ENCODE data around the gene HDAC9.

Gene HDAC9

GRCh38 chr7:18494821-18495408 lies 634 bp upstream of the HDAC9 start:
- DNase-seq: no peak

- no peak for DNase-seq
These were observed 772 bp downstream of the HDAC9 start for GRCh38 chr7:18496341-18496700.

GRCh38 chr7:18497082-18497481 lies 1.5 kb downstream of the HDAC9 start:
- no peak for DNase-seq

- no peak for DNase-seq
These were observed 2.3 kb downstream of the HDAC9 start for GRCh38 chr7:18497800-18498199.

- DNase-seq: no peak
These were observed 2.8 kb downstream of the HDAC9 start for GRCh38 chr7:18498341-18498740.

GRCh38 chr7:18499407-18500177 lies 4.0 kb downstream of the HDAC9 start:
- no peak for DNase-seq

- DNase-seq: no peak
These were observed 7.7 kb downstream of the HDAC9 start for GRCh38 chr7:18503126-18503866.

GRCh38 chr7:18504965-18505364 lies 9.4 kb downstream of the HDAC9 start:
- DNase-seq: no peak

- no peak for DNase-seq
These were observed 10.4 kb downstream of the HDAC9 start for GRCh38 chr7:18505870-18506460.

- DNase-seq: peak; percentile 66
These were observed 13.2 kb downstream of the HDAC9 start for GRCh38 chr7:18508443-18509427.

GRCh38 chr7:18509481-18509880 lies 13.9 kb downstream of the HDAC9 start:
- no peak for DNase-seq

GRCh38 chr7:18511351-18512140 lies 16.0 kb downstream of the HDAC9 start:
- no peak for DNase-seq

- no peak for DNase-seq
These were observed 17.8 kb downstream of the HDAC9 start for GRCh38 chr7:18513343-18513742.

GRCh38 chr7:18515067-18515466 lies 19.5 kb downstream of the HDAC9 start:
- DNase-seq: no peak

GRCh38 chr7:18517646-18518045 lies 22.1 kb downstream of the HDAC9 start:
- DNase-seq: no peak

GRCh38 chr7:18518555-18518954 lies 23.0 kb downstream of the HDAC9 start:
- DNase-seq: no peak

- no peak for DNase-seq
These were observed 25.1 kb downstream of the HDAC9 start for GRCh38 chr7:18520450-18521235.

- no peak for DNase-seq
These were observed 25.7 kb downstream of the HDAC9 start for GRCh38 chr7:18521236-18521589.

GRCh38 chr7:18521945-18522566 lies 26.5 kb downstream of the HDAC9 start:
- DNase-seq: no peak

- no peak for DNase-seq
These were observed 28.7 kb downstream of the HDAC9 start for GRCh38 chr7:18524248-18524647.
